ENCODE results near the gene SMPD3. TPM values are rescaled to one million over a fixed set of nuclear protein-coding genes. Genes with fewer than 3 reads are reported as not detected.

SMPD3 gene
- total RNA-seq, 1 experiment from 2014 or later: 0.70 TPM

- no peak overlapping the region for H2BK5ac ChIP-seq (ENCODE audit: insufficient read length, low read length)
- H3K9me3 Mint-ChIP-seq: no peaks in the 10 kb centered on the region
- peaks cover 20% of the 10 kb centered on the region for H3K27me3 Mint-ChIP-seq (ENCODE audit: low read depth)
- H2AFZ ChIP-seq (ENCODE audit: low read length): no peak overlapping the region
- no peak overlapping the region for H3K27ac ChIP-seq (ENCODE audit: insufficient read length, low read depth, low read length)
- no peak for TF ChIP-seq CTCF (conservative IDR thresholded peaks at IDR 0.05)
- no peak overlapping the region for H3K9ac ChIP-seq (ENCODE audit: extremely low read depth, insufficient read length, low read length)
- no peak overlapping the region for H3K4me2 ChIP-seq (ENCODE audit: insufficient read depth, insufficient read length, low read length)
- no peak overlapping the region for H3K23ac ChIP-seq (ENCODE audit: insufficient read length, low read depth, low read length)
- no peaks in the 10 kb centered on the region for H3K9me3 ChIP-seq (ENCODE audit: control insufficient read depth, low read depth, low read length)
- no CpG with 5 or more reads among the region's 11 CpGs for WGBS (ENCODE audit: extremely low coverage, insufficient read length, low lambda C conversion rate)
- H3K79me2 ChIP-seq (ENCODE audit: insufficient read depth, low read length): no peaks in the 10 kb centered on the region
- no peak overlapping the region for H3T11ph ChIP-seq (ENCODE audit: low read length)
- no peak overlapping the region for H2AK5ac ChIP-seq (ENCODE audit: insufficient read length, low read length)
- no peaks in the 10 kb centered on the region for H3K36me3 Mint-ChIP-seq (ENCODE audit: insufficient read depth in 1 of 3, low read depth in 3 of 3)
- H2BK20ac ChIP-seq (ENCODE audit: low read depth, low read length, poor library complexity, severe bottlenecking): no peak overlapping the region
- H3K23me2 ChIP-seq (ENCODE audit: insufficient read length, low read depth, low read length, poor library complexity, severe bottlenecking): no peaks in the 10 kb centered on the region
- no peak overlapping the region for H2BK12ac ChIP-seq (ENCODE audit: insufficient read length, low read depth, low read length)
- H2BK120ac ChIP-seq (ENCODE audit: low read depth, low read length, poor library complexity, severe bottlenecking): no peak overlapping the region
- H3K56ac ChIP-seq (ENCODE audit: insufficient read length, low read depth, low read length): no peak overlapping the region
- H3K27ac Mint-ChIP-seq: no peak overlapping the region
- H3K18ac ChIP-seq (ENCODE audit: insufficient read length, low read depth, low read length): no peak overlapping the region
- H4K20me1 ChIP-seq (ENCODE audit: control insufficient read depth, insufficient read depth, insufficient read length): no peaks in the 10 kb centered on the region
- H4K91ac ChIP-seq (ENCODE audit: insufficient read length, low read depth, low read length): no peak overlapping the region
- H4K5ac ChIP-seq (ENCODE audit: insufficient read length, low read depth, low read length): no peak overlapping the region
- H3K27me3 ChIP-seq (ENCODE audit: insufficient read depth, low read length): no peaks in the 10 kb centered on the region
- H3K14ac ChIP-seq (ENCODE audit: insufficient read depth, low read length): no peak overlapping the region
- no peak for DNase-seq
- no peaks in the 10 kb centered on the region for H3K4me1 ChIP-seq (ENCODE audit: insufficient read depth, low read length)
- no peak overlapping the region for H4K8ac ChIP-seq (replicated peaks; ENCODE audit: insufficient read length, low read depth, low read length)
- peaks cover 2 to 13% of the 10 kb centered on the region in 2 experiments; a peak in 3 of 4 replicates for H3K4me1 Mint-ChIP-seq
- no peak overlapping the region for H2BK15ac ChIP-seq (ENCODE audit: low read depth, low read length)
- no peaks in the 10 kb centered on the region for H3K79me1 ChIP-seq (ENCODE audit: insufficient read depth, low read depth, low read length, poor library complexity, severe bottlenecking)
- no peak overlapping the region for H3K4me3 Mint-ChIP-seq
- H3K4ac ChIP-seq (ENCODE audit: low read depth, low read length): no peak overlapping the region
Observed at GRCh38 chr16:68375801-68376536, 72.3 kb downstream of the SMPD3 start.
